HEK293 (cell line): Measurements from ENCODE around the gene HCFC1.
A peak's percentile ranks its signal among the peaks of the same experiment; 100 is the strongest.

Experiments used
- CTCF ChIA-PET: fragments of 350-600 bp; formaldehyde crosslinking; extraction: SDS; loops from one replicate; lab custom pipeline; 2021; ENCODE audit warnings: antibody characterized with exemption; lab: Yijun Ruan, JAX
- POLR2A ChIA-PET: fragments of 300-600 bp; formaldehyde crosslinking; extraction: SDS; loops from one replicate; lab custom pipeline; 2020; ENCODE audit warnings: antibody characterized with exemption, inconsistent platforms; lab: Yijun Ruan, JAX
- H3K27ac ChIP-seq: fragments of 200-500 bp; sonication (Bioruptor generic); 2 replicates; pipeline ENCODE4 v1.5.1; 2014; ENCODE audit warnings: low read depth, low read length, control low read depth, inconsistent platforms; ENCODE audit errors: extremely low read depth
- H3K36me3 ChIP-seq, 2 experiments: fragments of 200-500 bp in 1 of 2; sonication (Bioruptor generic) in 1 of 2; 1 replicate in 1 of 2; 2 replicates in 1 of 2; pipeline ENCODE4 v1.5.1; 2014 to 2017; ENCODE audit warnings: inconsistent platforms in 2 of 2, low read length in 2 of 2; ENCODE audit not compliant: control insufficient read depth in 2 of 2, insufficient read depth in 1 of 2
- H3K4me1 ChIP-seq: fragments of 200-500 bp; sonication (Bioruptor generic); 2 replicates; pipeline ENCODE4 v1.5.1; 2014; ENCODE audit warnings: mild to moderate bottlenecking, low read length, inconsistent platforms; ENCODE audit not compliant: control insufficient read depth, insufficient read depth
- H3K4me3 ChIP-seq: 2 replicates; pipeline ENCODE4 v1.5.1; 2011; ENCODE audit warnings: low read depth, mild to moderate bottlenecking, control low read depth, low read length, moderate library complexity
- H3K9me3 ChIP-seq: fragments of 200-500 bp; sonication (Bioruptor generic); 2 replicates; pipeline ENCODE4 v1.5.1; 2014; ENCODE audit warnings: low read depth, low read length, inconsistent platforms; ENCODE audit not compliant: control insufficient read depth, insufficient read depth
- GLIS1 ChIP-seq: fragments of 450-650 bp; formaldehyde crosslinking; IDR thresholded peaks from 2 replicates; pipeline ENCODE4 v1.5.1; 2016; ENCODE audit warnings: missing biosample characterization, missing genetic modification characterization
- GLIS2 ChIP-seq: fragments of 450-650 bp; formaldehyde crosslinking; IDR thresholded peaks from 2 replicates; pipeline ENCODE4 v1.5.1; 2016; ENCODE audit warnings: missing biosample characterization, missing genetic modification characterization
- HOXC10 ChIP-seq: sonication (generic); formaldehyde crosslinking; IDR thresholded peaks from 2 replicates; pipeline ENCODE4 v1.8.1; 2023; ENCODE audit warnings: mild to moderate bottlenecking, missing genetic modification reagents
- KLF8 ChIP-seq: fragments of 450-650 bp; formaldehyde crosslinking; IDR thresholded peaks from 2 replicates; pipeline ENCODE4 v1.5.1; 2016; ENCODE audit warnings: missing biosample characterization, missing genetic modification characterization
- KLF9 ChIP-seq: fragments of 450-650 bp; formaldehyde crosslinking; IDR thresholded peaks from 2 replicates; pipeline ENCODE4 v1.5.1; 2016; ENCODE audit warnings: missing biosample characterization, missing genetic modification characterization, low read depth
- SCRT1 ChIP-seq: fragments of 450-650 bp; formaldehyde crosslinking; IDR thresholded peaks from 2 replicates; pipeline ENCODE4 v1.5.1; 2016; ENCODE audit warnings: missing biosample characterization, missing genetic modification characterization, borderline replicate concordance
- SP2 ChIP-seq: fragments of 450-650 bp; formaldehyde crosslinking; IDR thresholded peaks from 2 replicates; pipeline ENCODE4 v1.5.1; 2016; ENCODE audit warnings: missing biosample characterization, missing genetic modification characterization
- SP3 ChIP-seq: fragments of 450-650 bp; formaldehyde crosslinking; IDR thresholded peaks from 2 replicates; pipeline ENCODE4 v1.5.1; 2016; ENCODE audit warnings: missing biosample characterization, missing genetic modification characterization
- ZNF16 ChIP-seq: fragments of 450-650 bp; formaldehyde crosslinking; IDR thresholded peaks from 2 replicates; pipeline ENCODE4 v1.5.1; 2016; ENCODE audit warnings: low read depth, missing biosample characterization, missing genetic modification characterization
- ZNF324 ChIP-seq: fragments of 450-650 bp; formaldehyde crosslinking; IDR thresholded peaks from 2 replicates; pipeline ENCODE4 v1.5.1; 2016; ENCODE audit warnings: missing biosample characterization, missing genetic modification characterization
- ZNF416 ChIP-seq: fragments of 450-650 bp; formaldehyde crosslinking; IDR thresholded peaks from 2 replicates; pipeline ENCODE4 v1.5.1; 2016; ENCODE audit warnings: missing biosample characterization, missing genetic modification characterization
- ZNF792 ChIP-seq: fragments of 450-650 bp; formaldehyde crosslinking; IDR thresholded peaks from 2 replicates; pipeline ENCODE4 v1.5.1; 2016; ENCODE audit warnings: missing biosample characterization, missing genetic modification characterization
- TF ChIP-seq, protein P1 (sequence below): fragments of 450-650 bp; formaldehyde crosslinking; IDR thresholded peaks from 2 replicates; pipeline ENCODE4 v1.5.1; 2016; ENCODE audit warnings: missing biosample characterization, missing genetic modification characterization
- TF ChIP-seq, protein P2 (sequence below): fragments of 450-650 bp; formaldehyde crosslinking; IDR thresholded peaks from 2 replicates; pipeline ENCODE4 v1.5.0; 2017; ENCODE audit warnings: missing biosample characterization, missing genetic modification characterization, borderline replicate concordance
- TF ChIP-seq, protein P3 (sequence below): fragments of 450-650 bp; formaldehyde crosslinking; IDR thresholded peaks from 2 replicates; pipeline ENCODE4 v1.5.1; 2016; ENCODE audit warnings: missing biosample characterization, missing genetic modification characterization

Gene HCFC1

DNA sequence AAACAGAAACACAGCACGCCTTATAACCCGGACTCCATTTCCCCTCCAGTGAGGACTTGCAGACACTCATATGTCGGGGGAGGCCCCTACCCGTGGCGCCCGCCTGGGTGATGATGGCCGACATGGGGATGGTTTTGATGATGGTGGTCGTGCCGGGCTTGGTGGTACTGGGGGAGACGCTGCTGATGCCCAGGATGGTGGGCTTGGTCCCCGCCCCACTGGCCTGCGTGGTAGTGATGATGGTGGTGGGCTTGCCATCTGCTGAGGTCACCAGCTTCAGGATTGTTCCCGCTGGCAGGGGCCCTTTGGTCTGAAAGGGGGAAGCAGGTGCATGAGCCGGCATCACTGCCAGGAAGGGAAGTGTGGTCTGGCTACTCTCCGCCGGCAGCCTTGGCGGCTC is 14.4 kb downstream of the HCFC1 start:
- Histone ChIP-seq H3K4me3 (no peak overlapping the region), H3K4me1 (no peaks in the 10 kb centered on the region; the same call in 1 of the 2 replicates), H3K9me3 (no peaks in the 10 kb centered on the region), H3K36me3 (peaks cover 36 to 100% of the 10 kb centered on the region in 2 experiments), H3K27ac (no peak overlapping the region)
- POLR2A ChIA-PET, result no interaction called here
- CTCF ChIA-PET, result interaction anchor here (2.9 kb wide), 1 partner anchor 10 kb away, joined by 10 read pairs; no protein-coding TSS in a partner anchor
- TF ChIP-seq, protein P1, sequence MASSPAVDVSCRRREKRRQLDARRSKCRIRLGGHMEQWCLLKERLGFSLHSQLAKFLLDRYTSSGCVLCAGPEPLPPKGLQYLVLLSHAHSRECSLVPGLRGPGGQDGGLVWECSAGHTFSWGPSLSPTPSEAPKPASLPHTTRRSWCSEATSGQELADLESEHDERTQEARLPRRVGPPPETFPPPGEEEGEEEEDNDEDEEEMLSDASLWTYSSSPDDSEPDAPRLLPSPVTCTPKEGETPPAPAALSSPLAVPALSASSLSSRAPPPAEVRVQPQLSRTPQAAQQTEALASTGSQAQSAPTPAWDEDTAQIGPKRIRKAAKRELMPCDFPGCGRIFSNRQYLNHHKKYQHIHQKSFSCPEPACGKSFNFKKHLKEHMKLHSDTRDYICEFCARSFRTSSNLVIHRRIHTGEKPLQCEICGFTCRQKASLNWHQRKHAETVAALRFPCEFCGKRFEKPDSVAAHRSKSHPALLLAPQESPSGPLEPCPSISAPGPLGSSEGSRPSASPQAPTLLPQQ, result no peak
- no peak for TF ChIP-seq ZNF16 (tag by site-specific recombination)
- no peak for TF ChIP-seq GLIS1
- TF ChIP-seq GLIS2 (tag by site-specific recombination), result no peak
- no peak for TF ChIP-seq SP2 (tag by site-specific recombination)

DNA sequence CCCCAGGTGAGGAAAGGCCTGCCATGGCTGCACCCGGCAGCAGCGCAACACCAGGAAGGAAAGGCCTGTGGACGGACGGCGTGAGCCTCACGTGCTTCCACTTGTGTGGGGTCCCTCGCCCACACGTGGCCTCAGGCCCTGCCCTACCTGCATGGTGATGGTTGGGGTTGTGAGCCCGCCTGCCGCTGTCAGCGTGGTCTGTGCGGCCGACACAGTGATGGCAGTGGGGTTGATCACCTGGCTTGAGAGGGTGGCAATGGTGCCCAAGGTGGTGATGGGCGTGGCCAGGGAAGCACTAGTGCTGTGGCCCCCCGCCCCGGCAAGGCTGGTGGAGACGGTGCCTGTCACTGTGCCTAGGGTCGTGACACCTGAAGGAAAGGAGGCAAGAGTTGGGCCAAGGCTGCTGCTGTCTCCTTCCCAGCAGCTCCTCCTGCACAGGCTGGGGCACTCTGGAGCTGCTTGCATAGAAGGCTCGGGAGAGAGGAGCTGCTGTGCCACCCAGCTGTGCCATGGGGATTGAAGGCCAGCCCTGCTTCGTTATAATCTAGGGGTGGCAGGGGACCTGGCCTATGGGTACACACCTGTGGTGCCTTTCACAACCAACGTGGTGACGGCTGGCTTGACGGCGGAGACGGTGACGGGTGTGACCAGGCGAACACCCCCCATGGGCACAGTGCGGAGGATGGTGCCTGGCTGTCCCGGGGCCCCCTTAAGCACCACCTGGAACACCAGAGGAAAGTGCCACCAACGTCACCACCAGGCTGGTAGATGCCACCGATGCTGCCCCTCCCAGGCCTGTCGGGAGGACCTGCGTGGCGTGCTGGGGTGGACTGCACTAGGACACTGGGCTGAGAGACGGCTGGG is 15.3 kb downstream of the HCFC1 start:
- TF ChIP-seq ZNF792 (no peak), KLF9 (tag by site-specific recombination) (0 out of 2 replicates have a peak, but pooled peaks have one; percentile 20), SCRT1 (tag by site-specific recombination) (no peak), SP3 (tag by site-specific recombination) (no peak), KLF8 (tag by site-specific recombination) (peak; percentile 31; the same call in 1 of the 2 replicates), HOXC10 (CRISPR knock-in tag) (0 out of 2 replicates have a peak, but pooled peaks have one; percentile 55), ZNF416 (no peak), ZNF324 (tag by site-specific recombination) (no peak)
- TF ChIP-seq, protein P2, sequence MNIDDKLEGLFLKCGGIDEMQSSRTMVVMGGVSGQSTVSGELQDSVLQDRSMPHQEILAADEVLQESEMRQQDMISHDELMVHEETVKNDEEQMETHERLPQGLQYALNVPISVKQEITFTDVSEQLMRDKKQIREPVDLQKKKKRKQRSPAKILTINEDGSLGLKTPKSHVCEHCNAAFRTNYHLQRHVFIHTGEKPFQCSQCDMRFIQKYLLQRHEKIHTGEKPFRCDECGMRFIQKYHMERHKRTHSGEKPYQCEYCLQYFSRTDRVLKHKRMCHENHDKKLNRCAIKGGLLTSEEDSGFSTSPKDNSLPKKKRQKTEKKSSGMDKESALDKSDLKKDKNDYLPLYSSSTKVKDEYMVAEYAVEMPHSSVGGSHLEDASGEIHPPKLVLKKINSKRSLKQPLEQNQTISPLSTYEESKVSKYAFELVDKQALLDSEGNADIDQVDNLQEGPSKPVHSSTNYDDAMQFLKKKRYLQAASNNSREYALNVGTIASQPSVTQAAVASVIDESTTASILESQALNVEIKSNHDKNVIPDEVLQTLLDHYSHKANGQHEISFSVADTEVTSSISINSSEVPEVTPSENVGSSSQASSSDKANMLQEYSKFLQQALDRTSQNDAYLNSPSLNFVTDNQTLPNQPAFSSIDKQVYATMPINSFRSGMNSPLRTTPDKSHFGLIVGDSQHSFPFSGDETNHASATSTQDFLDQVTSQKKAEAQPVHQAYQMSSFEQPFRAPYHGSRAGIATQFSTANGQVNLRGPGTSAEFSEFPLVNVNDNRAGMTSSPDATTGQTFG (tag by site-specific recombination), result no peak
- TF ChIP-seq, protein P3, sequence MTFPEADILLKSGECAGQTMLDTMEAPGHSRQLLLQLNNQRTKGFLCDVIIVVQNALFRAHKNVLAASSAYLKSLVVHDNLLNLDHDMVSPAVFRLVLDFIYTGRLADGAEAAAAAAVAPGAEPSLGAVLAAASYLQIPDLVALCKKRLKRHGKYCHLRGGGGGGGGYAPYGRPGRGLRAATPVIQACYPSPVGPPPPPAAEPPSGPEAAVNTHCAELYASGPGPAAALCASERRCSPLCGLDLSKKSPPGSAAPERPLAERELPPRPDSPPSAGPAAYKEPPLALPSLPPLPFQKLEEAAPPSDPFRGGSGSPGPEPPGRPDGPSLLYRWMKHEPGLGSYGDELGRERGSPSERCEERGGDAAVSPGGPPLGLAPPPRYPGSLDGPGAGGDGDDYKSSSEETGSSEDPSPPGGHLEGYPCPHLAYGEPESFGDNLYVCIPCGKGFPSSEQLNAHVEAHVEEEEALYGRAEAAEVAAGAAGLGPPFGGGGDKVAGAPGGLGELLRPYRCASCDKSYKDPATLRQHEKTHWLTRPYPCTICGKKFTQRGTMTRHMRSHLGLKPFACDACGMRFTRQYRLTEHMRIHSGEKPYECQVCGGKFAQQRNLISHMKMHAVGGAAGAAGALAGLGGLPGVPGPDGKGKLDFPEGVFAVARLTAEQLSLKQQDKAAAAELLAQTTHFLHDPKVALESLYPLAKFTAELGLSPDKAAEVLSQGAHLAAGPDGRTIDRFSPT (tag by site-specific recombination), result peak; percentile 71
- TF ChIP-seq, all 188 proteins: peak for 4
- POLR2A ChIA-PET, result interaction anchor here (1.2 kb wide), 1 partner anchor 15 kb away, joined by 3 read pairs; no protein-coding TSS in a partner anchor
- peaks cover 30 to 100% of the 10 kb centered on the region in 2 experiments for H3K36me3 ChIP-seq

More for the DNA sequence above, 15.3 kb downstream of the HCFC1 start:
- Histone ChIP-seq H3K4me1 (no peaks in the 10 kb centered on the region; the same call in 1 of the 2 replicates), H3K27ac (no peak overlapping the region), H3K4me3 (no peak overlapping the region), H3K9me3 (no peaks in the 10 kb centered on the region)
- CTCF ChIA-PET, result interaction anchor here (0.9 to 1.0 kb wide), 2 partner anchors 9 to 33 kb away, joined by 3 read pairs; no protein-coding TSS in a partner anchor
